Neural progenitor cell (in vitro differentiated cells): Measurements from ENCODE around the gene FTH1.

Source experiments
- EZH2 ChIP-seq: fragments of 200-600 bp; sonication (generic); IDR thresholded peaks from 2 replicates; pipeline ENCODE4 v1.6.1; 2017; ENCODE audit warnings: antibody characterized with exemption, mild to moderate bottlenecking, moderate library complexity
- TF ChIP-seq, protein P1 (sequence below): fragments of 200-600 bp; sonication (generic); IDR thresholded peaks from 2 replicates; pipeline ENCODE4 v1.5.1; 2017; ENCODE audit warnings: antibody characterized with exemption, mild to moderate bottlenecking

GRCh38 chr11:61961570-61962212, 5.7 kb downstream of the FTH1 start:
- TF ChIP-seq, protein P1, sequence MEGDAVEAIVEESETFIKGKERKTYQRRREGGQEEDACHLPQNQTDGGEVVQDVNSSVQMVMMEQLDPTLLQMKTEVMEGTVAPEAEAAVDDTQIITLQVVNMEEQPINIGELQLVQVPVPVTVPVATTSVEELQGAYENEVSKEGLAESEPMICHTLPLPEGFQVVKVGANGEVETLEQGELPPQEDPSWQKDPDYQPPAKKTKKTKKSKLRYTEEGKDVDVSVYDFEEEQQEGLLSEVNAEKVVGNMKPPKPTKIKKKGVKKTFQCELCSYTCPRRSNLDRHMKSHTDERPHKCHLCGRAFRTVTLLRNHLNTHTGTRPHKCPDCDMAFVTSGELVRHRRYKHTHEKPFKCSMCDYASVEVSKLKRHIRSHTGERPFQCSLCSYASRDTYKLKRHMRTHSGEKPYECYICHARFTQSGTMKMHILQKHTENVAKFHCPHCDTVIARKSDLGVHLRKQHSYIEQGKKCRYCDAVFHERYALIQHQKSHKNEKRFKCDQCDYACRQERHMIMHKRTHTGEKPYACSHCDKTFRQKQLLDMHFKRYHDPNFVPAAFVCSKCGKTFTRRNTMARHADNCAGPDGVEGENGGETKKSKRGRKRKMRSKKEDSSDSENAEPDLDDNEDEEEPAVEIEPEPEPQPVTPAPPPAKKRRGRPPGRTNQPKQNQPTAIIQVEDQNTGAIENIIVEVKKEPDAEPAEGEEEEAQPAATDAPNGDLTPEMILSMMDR = no peak
- no peak for TF ChIP-seq EZH2
